Retinal pigment epithelial cell (primary cell): Measurements from ENCODE around the gene WNT7A.

Experiments
- DNase-seq: peaks from one replicate; pipeline ENCODE4 v3.0.0-alpha.2; 2010; ENCODE audit warnings: low read depth
- H3K4me3 ChIP-seq: 2 replicates; pipeline ENCODE4 v1.5.1; 2011; ENCODE audit warnings: mild to moderate bottlenecking, low read length, control low read depth, moderate library complexity
- CTCF ChIP-seq: conservative IDR thresholded peaks from 2 replicates; pipeline ENCODE4 v1.5.1; 2011; ENCODE audit warnings: low read depth, low read length, control low read depth, inconsistent platforms

Gene WNT7A

GRCh38 chr3:13793451-13793850 lies 86.4 kb downstream of the WNT7A start:
- no peak overlapping the region for H3K4me3 ChIP-seq
- no peak for DNase-seq
- no peak for TF ChIP-seq CTCF

DNA sequence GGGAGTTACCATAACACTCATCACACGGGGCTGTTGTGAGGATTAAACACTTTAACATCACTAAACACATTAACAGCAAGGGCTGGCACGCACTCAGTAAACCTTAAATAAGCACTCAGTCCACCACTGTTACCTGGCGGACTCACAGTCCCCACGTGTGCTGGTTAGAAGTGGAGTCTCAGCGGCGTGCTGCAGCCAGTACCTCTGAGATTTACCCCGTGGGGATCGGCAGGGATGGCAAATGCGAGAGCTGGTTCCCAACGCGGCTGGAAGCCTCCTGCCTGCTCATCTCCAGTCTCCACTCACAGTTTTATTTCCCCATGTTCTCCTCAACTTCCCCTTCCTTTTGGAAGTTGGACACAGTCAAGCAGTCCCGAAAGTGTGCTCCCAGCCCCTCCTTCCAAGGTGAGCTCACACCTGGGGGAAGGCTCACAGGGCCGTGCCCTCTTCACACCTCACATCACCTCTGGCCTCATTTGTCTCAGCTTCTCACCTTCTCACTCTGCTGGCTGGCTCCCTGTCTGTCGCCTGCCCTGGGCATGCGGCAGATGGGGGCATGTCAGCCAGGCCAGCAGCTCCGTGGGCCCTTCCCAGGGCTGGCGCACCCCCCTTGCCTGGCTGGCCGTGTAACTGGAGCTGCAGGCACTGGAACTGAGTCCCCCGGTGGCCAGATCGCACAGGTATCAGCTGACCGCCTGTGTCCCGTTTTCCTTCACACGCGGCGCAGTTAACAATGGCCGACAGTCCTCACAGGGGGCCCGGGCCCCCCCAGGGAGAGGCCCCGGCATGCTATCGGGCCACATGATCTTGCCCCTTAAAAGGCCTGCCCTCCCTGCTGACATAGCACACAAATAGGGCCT lies 87.1 kb downstream of the WNT7A start:
- H3K4me3 ChIP-seq = no peak overlapping the region
- no peak for DNase-seq
- TF ChIP-seq CTCF = no peak

DNA sequence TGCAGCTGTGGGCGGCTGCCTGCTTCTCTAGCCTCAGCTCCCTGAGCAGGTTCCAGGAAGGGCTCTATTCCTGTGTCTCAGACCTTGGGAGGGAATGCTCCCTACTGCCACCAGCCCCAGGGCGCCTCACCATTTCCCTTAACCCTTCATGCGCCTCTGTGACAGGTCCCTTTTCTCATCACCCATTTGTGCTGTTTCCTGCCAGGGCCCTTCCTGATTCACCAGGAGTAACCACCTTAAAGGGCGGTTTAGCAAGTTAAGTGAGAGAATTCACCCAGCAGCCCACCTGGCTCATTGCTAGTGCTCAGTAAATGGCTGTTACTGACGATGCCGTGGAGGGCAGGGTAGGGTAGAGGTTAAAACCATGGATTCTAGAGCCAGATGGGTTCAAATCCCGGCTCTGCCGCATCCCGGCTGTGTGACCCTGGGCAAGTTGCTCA lies 87.8 kb downstream of the WNT7A start:
- no peak for DNase-seq
- TF ChIP-seq CTCF = no peak
- no peak overlapping the region for H3K4me3 ChIP-seq

DNA sequence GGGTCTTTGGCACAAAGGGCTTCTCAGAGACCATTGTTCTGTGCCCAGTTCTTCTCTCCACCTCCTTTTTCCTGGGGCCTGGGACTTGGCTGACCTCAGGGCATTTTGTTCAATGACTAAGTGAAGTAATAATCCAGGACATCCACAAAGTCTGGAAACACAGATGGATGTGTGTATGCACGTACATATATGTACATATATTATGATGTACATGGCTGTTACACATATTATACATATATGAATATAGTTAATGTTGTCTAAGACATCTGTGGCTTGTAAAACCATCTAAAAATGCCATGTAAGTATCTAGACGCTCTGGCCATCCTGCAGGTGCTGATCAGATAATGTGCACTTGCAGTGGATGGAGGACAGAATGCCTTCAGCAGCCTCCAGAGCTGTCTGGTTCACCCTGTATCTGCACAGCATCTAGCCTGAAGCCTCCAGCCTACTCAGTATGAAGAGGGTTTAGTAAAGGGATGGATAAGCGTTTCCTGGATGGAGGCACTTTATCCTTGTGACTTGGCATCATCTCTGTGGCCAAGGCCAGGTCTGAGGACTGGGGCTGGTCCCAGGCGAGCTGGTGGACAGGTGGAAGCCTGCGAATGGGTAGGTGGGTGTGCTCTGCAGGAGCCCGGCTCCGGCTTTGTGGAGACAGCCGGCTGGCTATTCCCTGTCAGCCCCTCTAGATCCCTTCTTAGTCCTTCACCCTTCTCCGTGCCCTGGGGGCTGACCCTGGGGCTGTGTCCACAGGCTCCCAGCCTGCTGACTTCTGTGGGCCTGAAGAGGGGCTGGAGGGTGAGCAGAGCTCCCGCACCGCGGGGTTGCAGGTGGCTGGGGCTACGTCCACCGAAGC lies 88.4 kb downstream of the WNT7A start:
- DNase-seq = no peak
- no peak overlapping the region for H3K4me3 ChIP-seq
- no peak for TF ChIP-seq CTCF

DNA sequence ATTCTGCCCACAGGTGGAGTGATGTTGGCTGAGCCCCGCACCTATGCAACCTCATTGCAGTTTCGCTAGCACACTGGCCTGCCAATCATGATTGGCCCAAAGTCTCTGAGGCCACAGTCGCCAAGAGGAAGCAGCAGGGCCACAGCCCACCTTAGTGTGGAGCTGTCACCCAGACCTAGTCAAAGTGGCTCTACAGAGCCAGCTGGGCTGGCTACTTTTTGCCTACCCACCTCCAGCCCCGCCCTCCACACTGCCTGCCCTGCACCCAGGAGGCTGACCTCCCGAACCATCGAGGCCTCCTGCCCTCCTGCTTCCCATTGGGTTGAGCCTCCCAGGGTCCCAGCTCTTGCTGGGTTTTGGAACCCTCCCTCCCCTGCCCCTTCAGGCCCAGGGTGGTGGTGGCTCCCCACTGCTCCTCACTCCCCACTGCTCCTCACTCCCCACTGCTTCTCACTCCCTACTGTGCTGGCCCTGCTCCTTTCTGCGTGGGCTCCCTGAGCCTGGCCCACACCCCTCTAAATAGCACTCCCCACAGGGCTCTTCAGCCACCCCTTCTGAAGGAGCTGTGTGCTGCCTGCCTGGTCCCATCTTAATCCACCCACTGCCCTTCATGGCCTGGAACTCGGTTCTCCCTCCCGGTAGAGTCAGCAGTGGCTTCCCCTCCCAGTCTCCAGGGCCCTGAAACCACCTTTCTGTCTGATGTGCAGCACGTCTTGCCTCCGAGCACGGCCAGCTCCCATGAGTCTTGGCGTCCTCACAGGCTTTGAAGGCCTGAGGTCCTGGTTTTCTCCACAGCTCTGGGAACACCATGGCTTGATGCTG lies 89.3 kb downstream of the WNT7A start:
- no peak for DNase-seq
- H3K4me3 ChIP-seq = no peak overlapping the region
- no peak for TF ChIP-seq CTCF

DNA sequence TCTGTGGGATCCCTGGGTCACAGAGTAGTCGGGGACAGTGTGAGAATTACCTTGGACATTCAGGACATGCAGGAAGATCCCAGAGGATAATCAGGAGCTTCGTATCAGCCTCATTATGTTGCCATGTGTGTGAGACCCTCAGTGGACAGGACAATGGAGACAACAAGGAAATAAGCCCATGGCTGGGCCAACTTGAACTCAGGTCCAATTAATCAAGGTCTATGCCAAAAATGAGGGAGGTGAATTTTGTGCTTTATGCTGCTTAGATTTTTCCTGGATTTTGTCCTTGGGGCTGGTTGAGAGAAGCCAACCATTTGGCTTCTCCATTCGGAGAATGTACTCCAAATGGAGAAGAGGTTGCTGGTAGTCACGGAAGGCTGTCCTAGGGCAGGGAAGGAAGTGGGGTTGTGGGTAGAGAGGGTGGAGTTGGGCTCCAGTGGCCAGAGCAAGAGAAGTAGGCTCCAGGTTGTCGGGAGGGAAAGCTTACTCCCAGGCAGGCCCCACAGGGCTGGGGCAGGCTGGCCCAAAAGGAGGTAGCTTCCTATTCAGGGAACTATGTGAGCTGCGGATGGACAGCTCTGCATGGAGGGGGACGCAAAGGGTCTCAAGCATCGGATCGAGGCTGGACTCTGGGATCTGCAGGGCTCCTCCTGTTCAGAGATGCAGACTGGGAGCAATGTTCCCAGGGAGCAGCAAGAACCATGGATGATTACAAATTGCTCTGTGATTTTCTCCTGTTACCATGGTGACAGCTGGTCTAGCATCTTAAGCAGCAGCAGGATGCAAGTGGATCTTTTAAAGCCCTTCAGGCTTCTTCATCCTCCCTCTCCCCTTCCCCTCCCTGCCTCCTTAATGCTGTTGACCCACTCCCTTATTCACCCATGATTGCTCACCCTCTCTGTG lies 91.1 kb downstream of the WNT7A start:
- DNase-seq = no peak
- TF ChIP-seq CTCF = no peak
- no peak overlapping the region for H3K4me3 ChIP-seq
